Skin of body (tissue), 2 donors: ENCODE measurements around the gene INO80B. TPM values are rescaled to one million over a fixed set of nuclear protein-coding genes. Genes with fewer than 3 reads are reported as not detected.
A peak's percentile ranks its signal among the peaks of the same experiment; 100 is the strongest.
"Not testable (repeated sequence)": the region's sequence is repeated elsewhere in the genome, so short reads cannot be mapped to it uniquely, and the experiment has no call there.

Experiments used
- DNase-seq: peaks from one replicate; lab custom pipeline; 2025; lab: John Stamatoyannopoulos, UW
- total RNA-seq: library from RNA; depleted of rRNA; stranded (reverse); fragments of >200 nt; gene quantifications from one replicate; pipeline ENCODE4 v1.2.3, GENCODE V29; 2014

INO80B gene
- total RNA-seq, 1 donor from 2014 or later, result 6.8 TPM

DNA sequence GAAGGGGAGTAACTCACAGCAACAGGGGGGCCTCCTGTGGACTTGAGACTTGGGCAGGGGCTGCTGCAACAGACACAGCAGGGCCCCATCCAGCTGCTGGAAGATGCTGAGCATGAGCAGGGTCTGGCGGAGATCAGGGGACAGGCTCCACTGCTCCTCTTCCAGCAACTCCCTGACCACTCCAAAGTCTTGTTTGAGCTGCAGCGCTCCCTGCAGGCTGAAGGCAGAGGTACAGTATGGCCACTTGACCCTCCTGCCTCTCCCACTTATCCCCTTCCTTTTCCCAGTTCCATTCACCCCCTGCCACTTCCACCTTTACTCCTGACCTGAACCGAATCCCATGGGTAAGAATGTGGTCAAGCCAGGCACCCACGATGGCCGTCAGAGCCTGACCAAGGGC is 20.0 kb downstream of the INO80B start:
- no peak for DNase-seq

DNA sequence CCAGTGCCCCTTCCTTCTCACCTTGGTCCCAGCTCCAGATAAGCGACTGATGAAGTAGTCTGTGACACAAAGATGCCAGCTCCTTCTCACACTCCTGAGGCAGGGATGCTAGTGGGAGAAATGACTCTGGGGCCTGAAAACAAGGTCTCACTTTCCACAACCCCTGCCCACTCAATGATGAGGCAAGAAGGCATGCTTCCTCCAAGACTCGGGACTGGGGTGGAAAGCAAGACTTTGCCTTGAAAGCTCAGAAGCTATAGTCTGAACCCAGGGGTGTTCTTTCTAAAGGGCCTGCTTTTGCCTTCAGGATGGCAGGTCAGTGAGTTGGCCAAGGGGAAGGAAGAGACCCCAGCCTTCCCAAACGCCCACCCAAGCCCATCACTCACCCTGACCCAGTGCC is 26.5 kb downstream of the INO80B start:
- no peak for DNase-seq

DNA sequence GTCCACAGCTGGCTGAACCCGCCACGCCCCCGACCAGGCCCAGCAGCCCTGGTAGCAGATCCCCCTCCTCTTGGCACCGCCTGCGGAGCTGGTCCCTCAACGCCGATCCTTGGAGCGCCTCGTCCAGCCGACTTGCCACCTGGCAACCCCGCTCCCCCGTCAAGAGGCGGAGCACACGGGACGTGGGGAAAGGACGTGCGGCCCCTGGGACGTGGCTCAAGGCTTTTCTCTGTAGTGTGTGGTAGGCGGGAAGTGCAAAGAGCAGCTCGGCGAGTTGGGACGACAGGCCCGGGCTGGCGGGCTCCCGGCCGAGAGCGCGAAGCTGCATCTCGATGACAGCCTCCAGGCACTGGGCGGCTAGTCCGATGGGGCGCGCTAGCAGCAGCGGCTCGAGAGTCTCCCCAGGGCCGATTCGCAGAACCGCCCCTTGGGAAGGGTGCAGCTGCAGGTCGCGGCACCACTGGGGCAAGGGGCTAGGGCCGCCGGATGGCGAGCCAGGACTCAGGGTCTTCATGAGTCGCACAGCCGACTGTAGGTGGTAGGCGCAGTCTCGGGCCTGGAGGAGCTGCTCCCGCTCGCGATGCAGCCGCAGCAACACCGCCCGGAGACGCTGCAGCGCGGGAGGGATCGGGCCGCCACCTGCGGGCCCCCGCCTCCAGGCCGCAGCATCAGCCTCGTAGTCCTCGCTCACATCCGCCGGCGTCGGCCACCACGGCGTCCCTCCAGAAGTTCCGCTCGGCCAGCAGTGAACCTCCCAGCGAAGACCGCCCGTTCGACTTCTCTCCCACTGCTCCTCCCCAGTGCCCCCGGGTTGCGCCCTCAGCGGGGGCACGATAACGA is 27.3 kb downstream of the INO80B start:
- DNase-seq, result no peak

DNA sequence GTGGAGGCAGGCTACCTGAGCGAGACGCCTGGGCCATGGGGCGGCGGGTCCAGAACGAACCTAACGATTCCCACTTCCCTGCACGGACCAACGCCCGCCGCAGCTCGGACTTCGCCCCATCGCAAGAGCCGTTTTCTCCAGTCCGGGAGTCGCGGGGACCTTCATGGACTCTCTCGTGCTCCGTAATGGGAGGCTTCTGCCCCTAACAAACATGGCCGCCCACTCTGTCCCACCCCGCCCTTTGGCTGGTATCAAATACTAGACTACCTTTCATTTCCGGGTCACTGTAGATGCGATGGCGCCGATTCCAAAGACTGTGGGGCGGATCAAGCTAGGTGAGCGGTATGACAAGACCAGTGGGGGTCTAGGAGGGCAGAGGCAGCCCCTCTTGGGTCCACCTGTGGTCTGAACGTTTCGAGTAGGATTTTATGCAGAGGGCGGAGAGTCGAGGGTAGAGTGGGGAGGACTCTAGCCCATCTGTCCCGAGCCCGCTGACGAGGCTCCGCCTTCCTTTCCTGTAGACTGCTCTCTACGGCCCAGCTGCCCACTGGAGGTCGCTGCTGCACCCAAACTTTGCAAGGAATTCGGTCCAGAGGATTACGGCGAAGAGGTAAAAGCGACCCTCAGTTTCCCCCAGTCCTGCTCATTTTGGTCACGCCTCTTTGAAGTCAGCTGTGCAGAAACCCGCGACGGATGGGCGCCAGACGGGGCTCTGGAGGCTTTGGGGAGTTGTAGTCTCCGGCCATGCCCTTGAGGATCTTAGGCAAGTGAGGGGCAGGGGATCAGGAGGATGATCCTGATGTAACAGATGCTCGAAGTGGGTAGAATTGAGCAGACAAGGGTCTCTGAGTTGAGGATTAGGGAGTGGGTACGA is 28.2 kb downstream of the INO80B start, which contains the start of the genes CCDC142 and TTC31:
Gene CCDC142 (minus strand): TSS at position 198 of the 874 bp plus-strand sequence. CDS start 161 bp downstream, at position 37.
Gene TTC31 (plus strand): TSS at position 281 of the 874 bp plus-strand sequence. CDS start 15 bp downstream, at position 296.
- peak; percentile 96 for DNase-seq

DNA sequence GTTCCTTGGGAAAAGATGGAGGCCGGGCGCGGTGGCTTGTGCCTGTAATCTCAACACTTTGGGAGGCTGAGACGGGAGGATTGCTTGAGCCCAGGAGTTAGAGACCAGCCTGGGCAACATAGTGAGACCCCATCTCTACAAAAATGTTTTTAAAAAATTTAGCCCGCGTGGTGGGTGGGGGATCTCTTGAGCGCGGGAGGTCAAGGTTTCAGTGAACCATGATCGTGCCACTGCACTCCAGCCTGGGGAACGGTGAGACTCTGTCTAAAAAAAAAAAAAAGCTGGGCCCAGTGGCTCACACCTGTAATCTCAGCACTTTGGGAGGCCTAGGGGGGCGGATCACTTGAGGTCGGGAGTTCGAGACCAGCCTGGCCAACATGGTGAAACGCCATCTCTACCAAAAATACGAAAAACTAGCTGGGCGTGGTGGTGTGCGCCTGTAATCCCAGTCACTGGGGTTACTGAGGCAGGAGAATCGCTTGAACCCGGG is 28.8 kb downstream of the INO80B start:
- DNase-seq, result not testable (repeated sequence)

DNA sequence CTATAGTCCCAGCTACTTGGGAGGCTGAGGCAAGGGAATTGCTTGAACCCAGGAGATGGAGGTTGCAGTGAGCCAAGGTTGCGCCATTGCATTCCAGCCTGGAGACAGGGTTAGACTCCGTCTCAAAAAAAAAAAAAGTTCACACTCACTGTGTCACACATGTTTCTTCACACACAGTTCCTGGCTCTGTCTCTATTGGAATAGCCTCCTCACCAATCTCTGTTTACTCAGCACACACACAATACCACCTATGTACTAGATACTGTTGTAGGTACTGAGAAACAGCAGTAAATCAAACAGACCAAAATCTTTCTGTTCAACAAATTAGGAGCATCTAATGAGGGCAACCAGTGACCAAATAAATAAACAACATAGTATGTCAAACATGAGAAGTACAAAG is 31.3 kb downstream of the INO80B start:
- no peak for DNase-seq

DNA sequence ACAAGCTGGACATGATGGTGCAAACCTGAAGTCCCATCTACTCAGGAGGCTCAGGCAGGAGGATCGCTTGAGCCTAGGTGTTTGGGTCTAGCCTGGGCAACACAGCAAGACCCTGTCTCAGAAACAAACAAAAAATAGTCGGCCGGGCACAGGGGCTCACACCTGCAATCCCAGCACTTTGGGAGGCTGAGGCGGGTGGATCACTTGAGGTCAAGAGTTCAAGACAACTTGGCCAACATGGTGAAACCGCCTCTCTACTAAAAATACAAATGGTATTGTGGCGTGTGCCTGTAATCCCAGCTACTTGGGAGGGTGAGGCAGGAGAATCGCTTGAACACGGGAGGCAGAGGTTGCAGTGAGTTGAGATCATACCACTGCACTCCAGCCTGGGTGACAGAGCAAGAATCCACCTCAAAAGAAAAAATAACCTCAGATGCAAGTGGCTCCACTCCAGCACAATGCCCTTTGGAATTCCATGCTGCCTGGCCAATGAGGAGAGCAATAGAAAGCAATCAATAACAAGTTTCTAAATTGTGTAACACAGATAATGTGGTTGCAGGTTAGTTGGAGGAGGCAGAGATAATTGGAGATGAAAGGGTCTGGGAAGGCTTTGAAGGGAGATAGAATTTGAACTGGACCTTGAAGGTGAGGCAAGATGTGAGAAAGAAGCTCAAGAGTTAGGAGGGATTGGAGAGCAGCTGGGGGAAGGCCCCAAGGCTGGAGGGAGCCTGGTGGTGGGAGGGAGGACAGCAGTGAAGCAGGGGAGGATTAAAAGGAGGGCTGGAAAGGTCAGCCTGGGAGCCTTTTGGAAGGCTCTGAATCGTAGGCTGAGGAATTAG is 34.0 kb downstream of the INO80B start:
- no peak for DNase-seq

DNA sequence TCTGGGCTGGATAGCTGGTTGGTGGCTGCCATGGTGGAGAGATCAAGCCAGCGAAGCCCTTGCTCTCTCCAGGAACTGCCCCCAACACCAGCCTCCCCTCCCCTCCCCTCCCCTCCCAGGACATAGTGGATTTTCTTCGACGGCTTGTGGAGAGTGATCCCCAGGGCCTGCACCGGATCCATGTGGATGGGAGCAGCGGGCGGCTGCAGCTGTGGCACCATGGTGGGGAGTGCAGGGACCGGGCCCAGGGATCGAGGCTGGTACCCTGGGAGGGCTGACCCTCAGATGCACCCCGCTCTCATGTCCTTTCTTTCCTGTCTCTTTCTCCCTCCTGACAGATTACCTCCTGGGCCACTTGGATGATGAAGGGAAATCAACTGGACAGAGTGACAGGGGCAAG is 35.0 kb downstream of the INO80B start:
- DNase-seq, result no peak

DNA sequence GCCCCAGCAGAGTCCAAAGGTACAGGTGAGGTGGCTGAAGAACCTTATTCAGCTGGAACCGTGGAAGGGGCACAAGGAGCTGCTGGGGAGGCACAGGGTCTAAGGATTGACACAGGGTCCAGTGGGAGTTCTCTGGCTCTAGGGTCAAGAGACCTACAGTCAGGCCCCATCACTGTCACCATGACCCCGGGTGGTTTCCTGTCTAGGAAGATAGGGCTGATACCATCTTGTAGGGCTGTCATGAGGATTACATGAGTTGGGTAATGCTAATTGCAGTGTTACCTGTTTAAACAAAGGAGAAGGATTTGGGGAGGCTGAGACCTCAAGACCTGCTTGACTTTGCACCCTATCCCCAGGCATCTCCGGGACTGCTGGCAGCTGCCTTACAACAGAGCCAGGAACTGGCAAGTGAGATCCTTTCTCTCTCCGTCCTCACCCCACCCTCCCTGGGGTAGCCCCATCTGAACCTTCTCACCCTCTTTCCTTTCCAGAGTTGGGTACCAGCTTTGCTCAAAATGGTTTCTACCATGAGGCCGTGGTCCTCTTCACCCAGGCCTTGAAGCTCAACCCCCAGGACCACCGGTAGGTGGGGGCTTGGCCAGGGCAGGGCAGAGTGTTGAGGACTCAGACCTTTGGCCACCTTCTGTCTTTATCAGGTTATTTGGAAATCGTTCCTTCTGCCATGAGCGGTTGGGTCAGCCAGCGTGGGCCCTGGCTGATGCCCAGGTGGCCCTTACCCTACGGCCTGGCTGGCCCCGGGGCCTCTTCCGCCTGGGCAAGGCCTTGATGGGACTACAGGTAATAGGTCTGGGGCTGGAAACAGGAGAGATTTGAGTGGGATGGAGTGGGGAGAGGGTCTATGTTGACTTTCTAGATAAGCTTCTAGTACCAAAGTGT is 37.0 kb downstream of the INO80B start:
- no peak for DNase-seq

DNA sequence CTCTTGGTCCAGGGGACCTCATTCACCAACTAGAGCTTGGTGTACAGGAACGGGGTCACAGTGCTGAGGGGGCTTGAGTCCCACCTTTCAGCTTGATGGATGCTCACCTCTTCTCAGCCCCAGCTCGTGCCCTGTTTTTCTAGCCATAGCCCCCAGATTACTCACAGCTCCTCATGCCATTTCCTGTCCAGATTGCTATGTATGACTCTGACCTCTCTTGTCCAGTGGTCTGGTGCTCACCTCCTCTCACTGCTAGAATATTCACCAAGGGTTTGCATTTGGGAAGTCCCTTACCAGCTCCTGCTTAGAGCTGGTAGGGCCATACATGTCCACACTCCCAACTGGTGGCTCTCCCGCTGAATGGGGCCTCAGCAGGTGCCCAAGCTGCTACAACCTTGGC is 38.7 kb downstream of the INO80B start:
- no peak for DNase-seq

DNA sequence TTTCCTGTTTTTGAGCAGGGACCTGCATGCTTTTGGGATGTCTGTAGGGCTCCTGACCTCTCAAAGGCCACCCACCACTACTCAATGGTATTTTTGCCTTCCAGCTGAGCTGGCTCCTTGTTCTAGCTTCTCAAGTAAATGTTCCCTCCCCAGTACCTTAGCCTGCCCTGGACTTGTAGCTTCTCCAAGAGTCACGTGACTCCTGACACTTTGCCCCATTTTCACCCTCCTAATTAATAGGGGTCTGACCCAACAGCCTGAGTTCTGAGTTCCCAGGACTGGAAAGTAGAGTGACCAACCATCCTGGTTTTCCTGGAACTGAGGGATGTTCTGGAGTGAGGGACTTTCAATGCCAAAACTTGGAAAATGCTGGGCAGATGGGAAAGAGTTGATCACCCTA is 40.6 kb downstream of the INO80B start:
- DNase-seq, result no peak

DNA sequence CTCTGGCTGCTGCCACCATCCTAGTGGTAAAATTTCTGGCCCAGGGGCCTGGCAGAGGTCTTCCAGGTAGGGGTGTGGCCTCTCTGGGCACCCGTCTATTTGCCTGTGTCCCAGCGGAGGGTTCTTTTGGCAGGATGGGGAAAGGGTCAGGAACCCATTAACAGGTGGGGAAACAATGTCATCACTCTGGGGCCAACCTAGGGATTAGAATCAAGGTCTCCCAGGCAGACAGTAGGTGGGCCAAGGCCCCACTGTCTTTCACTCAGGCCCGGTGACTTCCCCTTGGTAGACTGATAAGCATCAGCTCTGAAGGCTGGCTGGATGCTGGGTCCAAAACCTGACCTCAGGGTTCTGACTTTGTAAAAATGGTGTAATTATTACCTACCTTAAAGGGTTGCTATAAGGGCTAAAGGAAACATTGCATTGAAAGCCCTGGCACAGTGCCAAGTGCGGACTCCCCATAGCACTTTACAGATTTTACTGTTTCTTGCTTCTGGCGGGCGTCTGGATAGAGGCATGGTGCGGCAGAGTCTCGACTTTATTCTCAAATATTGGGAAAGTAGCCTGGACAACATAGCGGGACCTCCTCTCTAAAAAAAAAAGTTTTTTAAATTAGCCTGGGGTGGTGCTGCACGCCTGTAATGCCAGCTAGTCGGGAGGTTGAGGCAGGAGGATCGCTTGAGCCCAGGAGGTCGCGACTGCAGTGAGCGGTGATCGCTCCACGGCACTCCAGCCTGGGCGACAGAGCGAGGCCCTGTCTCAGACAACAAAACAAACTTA is 42.3 kb downstream of the INO80B start:
- no peak for DNase-seq

DNA sequence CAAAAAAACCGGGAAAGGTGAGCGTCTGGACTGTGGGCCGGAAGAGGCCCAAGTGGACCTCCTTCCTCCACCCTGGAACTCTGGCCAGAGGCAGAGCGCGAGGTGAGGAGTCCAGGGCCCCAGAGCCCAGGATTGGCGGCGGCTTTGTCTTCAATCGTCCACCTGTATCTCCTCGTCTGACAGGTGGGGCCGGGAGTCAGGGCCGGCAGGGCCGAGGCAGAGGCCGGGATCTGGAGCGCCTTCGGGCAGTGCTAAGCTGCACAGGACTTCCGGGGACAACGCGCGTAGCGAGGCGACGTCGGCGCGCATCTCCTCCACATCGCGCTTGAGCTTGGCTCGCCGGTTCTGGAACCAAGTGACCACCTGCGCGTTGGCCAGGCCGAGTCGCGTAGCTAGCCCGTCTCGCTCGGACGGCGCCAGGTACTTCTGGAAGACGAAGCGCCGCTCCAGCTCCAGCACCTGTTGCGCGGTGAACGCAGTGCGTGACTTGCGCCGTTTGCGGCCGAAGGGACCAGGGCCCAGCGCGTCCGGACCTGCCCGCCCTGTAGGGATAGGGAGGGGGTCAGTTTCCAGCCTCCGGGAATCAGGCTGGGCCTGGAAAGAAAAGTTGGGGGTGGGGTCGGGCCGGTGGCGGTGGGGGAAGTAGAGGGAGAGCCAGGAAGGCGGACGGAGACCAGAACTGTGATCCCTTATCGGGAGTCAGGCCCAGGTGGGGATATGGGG is 43.1 kb downstream of the INO80B start:
- no peak for DNase-seq

DNA sequence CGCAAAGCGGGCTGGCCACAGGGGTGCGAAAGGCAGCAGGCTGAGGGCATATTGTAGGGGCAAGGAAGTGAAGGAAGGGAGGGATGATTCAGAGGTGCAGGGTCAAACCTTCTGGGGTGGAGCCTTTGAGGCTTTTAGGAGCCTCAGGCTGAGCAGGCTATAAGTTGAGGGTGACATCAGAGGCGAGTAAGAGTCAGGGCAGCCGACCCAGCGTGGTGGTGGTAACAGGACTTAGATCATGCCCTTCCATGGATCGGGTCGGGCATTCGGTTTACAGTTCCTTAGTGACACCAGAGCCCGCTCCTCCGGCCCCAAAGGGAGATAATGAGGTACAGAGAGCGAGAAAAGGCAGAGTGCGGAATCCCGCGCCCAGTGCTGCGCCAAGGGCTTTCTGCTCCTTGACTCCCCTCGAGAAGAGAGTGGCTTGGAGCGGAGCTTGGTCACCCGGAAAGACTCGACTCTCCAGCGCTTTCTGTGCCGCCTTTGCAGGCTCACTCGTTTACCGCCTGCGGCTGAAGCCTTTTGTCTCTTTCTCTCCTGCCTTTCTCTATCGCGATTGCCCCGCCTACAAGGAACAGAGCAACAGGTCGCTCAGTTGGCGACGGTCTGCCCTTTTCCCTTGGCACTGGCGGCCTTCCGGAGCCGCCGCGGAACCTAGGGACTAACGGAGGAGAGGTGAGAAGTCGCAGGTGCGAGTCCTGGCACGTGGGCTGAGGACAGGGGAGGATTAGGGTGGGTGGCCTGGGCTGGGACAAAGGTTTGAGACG is 43.8 kb downstream of the INO80B start:
- no peak for DNase-seq

DNA sequence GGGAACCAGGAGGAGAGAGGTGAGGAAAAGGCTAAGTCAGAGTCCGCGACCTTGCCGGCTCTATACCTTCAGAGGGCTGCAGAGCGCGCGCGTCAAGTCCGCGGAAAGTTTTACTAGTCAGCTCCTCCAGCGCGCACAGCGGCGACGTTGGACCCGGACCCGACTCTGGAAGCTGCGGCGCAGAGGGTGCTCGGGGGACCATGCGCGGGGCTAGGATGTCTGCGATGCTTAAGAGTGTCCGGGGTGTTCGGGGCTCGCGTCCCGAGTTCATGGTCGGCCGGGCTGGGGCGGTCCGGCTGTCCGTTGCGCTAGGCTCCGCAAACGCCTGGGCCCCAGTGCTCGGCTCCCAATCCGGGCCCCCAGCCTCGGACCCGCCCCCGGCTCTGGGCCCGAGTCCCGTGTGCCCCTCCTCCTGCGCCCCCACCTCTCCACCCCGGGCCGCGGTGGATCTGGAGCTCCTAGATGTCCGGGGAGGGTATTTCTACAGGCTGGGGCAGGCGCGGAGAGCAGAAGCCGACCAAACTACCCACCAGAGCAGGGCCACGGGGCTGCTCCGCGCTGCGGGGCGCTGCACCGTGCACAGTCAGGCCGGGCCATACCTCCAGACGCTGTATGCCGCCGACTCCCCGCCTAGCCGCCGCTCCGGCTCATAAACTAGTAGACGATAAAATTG is 44.5 kb downstream of the INO80B start, which contains the start of gene LBX2:
Gene LBX2 (minus strand): TSS at position 337 of the 673 bp plus-strand sequence. CDS start 66 bp downstream, at position 271.
- no peak for DNase-seq

DNA sequence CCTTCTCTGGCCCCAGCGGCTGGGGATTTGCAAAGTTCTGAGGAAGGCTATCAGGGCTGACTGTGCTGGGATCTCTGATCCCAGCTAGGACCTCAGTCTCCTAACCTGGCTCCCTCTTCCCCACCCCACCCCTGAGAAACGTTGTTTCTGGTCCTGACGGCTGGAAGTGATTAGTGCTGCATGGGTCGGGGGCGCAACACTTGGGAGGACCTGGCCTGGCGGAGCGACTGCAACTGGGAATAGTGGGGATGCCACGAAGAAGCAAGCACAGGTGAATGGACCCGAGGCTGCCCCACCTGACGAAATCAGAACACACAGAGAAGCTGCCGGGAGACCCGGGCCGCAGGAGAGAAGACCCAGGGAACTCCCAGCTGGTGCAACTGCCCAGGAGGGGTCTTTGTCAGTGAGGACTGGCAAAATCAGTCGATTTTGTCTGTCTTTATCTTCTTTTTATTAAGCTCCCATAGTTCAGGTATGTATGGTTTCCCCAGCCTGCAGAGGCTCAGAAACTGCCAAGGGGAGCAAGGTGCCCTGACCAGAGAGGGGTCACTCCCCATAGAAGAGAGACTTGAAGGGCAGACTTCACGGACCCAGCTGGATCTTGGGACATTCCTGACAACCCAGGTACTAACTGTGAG is 45.2 kb downstream of the INO80B start:
- no peak for DNase-seq

DNA sequence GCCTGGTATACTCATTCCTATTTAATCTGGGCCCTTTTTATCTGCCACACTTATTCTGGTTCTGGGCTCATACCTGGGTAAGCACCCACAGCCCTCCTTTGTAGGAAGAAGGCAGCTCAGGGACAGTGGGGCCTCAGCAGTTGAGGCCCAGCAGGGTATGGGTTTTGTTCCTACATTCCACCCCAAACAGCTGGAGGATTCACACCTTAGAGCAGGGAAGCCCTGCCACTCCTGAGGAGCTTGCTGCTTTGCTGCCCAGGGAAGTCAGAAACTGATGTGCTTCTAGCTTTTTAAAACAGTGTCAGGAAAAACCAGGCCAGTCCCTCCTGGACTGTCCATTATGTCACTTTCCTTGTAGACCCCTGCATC is 45.7 kb downstream of the INO80B start:
- no peak for DNase-seq
